HG02885 (cell line): ENCODE data around the gene PCBP3.
"Not testable (repeated sequence)": the region's sequence is repeated elsewhere in the genome, so short reads cannot be mapped to it uniquely, and the experiment has no call there.

Experiments used
- ATAC-seq: cut with Tn5 transposase; IDR thresholded peaks from one replicate; pipeline ENCODE4 v1.9.1; 2021; ENCODE audit warnings: mild to moderate bottlenecking; ENCODE audit not compliant: unreplicated experiment, poor library complexity

Gene PCBP3

DNA sequence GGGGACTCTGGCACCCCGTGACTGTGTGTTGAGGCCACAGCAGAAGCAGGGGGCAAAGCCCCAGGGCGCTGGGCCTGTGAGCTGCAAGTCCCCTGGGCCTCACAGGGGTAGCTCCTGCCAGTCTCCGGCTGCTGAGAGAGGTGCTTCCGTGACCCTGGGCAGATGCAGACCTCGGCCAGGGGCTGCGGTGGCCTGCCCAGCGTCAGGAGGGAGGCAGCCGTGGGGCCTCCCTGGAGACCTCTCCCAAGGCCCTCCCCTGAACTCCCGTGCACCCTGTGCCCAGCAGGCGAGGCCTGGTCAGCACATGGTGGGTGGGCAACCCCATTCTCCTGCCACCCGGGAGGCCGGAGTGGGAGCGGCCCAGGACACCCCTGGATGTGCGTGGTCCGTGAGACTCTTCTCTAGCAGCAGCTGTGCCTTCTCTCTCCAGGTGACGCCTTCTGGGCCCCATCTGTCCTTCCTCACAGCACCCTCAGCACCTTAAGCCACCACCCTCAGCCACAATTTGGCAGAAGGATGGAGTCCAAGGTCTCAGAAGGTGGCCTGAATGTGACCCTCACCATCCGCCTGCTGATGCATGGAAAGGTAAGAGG lies 252.3 kb downstream of the PCBP3 start:
- no peak for ATAC-seq

DNA sequence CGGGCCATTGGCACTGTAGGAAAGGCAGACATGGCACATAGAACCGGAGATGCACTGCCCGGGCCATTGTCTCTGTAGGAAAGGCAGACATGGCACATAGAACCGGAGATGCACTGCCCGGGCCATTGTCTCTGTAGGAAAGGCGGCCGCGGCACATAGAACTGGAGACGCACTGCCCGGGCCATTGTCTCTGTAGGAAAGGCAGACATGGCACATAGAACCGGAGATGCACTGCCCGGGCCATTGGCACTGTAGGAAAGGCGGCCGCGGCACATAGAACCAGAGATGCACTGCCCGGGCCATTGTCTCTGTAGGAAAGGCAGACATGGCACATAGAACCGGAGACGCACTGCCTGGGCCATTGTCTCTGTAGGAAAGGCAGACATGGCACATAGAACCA lies 252.9 kb downstream of the PCBP3 start:
- not testable (repeated sequence) for ATAC-seq

DNA sequence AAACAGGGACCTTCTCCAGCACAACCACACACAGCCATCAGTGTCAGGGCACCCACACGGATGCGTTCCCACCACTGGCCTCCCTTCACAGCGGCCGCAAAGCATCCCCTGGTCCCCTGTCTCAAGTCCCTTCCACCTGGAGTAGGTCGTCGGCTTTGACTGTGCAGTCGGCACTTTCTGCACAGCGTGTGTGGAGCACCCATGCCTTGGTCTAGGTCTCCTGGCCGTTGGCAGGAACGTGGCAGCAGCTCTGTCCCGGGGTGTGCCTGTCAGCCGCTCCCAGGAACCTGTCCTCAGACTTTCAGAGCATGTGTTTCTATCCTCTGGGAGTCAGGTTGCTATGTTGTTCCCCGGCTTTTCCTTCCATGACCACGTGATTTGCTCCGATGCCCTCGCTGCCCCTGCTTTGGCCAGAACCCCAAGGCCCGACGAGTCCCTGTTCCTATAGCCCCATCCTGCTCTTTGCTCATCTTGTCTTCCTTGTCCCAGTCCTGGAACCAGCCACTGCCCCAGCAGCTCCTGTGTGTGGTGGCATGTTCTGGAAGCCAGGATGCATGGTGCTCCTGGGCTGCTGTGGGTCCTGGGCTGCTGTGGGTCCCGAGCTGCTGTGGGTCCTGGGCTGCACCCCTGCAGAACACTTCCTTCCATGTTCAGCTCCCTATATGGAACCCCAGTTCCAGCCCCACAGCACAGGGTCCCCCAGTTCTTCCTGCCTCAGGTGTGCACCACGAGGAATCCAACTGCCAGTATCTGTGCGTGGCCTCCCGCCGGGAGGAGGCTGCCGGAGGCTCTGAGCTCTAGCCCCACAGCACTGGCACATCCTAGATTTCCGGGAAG lies 253.9 kb downstream of the PCBP3 start:
- ATAC-seq, result no peak

DNA sequence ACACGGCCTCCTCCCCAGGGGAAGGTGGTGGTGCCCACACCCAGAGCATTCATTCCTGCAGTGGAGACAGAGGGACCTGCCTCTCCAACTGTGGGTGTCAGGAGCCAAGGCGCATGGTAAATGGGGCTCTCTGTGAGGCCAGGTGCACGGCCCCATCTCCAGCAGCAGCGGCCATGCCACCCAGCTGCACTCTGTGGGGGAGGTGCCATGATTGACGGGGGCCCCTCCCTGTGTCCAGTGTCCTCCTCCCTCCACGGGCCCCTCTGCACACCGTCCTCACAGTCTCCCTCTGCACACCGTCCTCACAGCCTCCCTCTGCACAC lies 254.5 kb downstream of the PCBP3 start:
- ATAC-seq, result no peak

DNA sequence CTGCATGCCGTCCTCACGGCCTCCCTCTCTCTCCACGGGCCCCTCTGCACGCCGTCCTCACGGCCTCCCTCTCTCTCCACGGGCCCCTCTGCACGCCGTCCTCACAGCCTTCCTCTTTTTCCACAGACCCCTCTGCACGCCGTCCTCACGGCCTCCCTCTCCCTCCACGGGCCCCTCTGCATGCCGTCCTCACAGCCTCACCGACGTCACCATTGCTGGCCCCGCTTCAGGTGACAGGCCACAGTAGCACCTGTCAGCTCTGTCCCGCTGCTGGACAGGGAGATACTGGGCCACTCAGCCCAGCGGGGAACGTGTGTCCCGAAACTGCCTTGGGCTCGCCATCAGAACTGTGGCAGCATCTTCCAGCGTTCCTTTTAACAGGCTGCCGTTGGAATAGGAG lies 255.3 kb downstream of the PCBP3 start:
- no peak for ATAC-seq

DNA sequence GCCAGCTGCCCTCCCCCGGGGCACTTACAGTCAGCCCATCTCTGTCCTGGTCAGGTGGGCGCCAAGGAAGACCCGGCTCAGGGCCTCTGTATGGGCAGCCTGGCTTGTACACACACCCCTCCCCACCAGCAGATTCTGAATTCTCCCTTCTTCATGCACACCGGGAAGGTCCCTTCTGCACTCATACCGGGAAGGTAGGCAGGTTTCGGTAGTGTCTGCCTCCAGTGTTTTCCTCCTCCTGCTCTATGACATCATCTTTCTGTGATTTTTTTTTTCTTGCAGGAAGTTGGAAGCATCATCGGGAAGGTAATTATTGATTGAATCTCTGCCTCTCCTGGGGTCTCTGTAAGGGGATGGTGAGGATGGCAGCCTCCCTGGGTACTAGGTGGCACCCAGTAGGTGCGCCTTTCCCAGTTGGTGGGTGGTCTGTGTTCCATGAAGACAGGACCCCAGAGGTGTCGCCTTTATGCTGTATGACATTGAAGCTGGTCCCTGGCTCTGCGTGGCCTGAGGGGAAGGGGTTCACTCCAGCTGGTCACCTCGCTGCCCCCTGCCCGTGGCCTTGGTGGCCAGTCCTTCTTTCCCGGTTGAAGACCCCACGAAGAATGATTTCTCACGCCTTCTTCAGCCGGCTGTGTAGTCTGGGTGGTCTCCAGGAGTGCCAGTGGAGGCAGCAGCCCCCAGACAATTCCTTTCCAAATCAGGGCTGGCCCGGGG lies 255.9 kb downstream of the PCBP3 start:
- no peak for ATAC-seq

DNA sequence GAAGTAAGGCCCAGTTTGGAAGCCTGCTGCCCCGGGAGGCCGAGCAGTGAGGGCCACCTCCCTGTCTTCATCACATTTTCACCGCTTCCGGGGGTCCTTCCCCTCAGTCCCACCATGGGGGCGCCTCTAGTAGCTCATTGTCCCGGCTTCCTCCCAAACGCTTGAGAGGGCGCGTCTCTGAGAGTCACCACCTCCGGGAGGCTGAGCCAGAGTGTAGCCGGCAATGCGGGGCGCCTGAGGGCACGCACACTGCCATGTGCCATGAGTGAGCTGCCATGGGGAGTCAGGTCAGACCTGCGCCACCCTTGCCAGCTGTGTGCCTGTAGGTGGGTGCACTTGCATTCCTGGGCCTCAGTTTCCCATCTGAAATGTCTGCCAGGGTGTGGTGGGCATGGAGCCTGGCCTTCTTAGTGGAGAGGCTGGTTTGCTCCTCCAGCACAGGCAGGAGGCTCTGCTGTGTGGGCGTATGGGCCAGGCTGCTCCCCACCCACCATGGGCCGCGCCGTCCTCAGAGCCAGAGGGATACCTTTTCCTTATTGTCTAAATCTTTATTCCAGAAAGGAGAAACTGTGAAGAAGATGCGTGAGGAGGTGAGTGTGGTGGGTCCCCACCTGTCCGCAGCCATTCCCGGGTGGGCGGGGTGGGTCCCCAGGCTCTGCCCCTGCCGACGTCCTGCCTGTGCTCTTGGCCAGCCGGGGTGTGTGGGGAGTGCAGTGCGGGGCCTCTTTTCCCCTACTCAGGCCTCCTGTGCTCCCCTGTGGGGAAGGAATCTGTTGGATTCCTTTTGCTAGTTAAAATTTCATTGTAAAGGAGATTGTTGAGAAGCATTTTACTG lies 256.7 kb downstream of the PCBP3 start:
- no peak for ATAC-seq

DNA sequence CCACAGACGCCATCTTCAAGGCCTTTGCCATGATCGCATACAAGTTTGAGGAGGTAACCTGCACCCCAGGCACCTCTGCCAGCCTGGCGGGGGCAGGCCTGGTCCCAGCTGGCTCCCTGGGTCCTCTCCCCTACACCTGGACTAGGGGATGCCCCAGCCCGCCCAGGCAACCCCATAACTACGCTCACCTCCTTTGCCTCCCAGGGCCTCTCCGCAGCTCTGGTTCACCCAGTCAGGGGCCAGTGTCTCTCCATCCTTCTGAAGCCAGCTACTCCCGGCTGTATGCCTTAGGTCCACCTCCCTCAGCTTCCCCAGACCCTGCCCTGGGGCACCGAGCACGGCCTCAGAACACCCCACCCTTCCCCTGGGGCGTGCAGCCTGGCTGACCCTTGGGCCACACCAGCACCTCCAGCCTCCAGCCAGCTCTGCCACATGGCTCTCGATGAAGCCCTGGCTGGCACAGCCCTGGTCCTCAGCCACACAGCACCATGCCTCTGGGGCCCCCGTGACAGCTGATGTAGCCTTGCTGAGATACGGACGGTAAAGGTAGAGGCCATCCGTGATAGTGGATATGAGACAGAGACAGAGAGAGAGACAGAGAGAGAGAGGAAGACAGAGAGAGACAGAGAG lies 257.7 kb downstream of the PCBP3 start:
- no peak for ATAC-seq

DNA sequence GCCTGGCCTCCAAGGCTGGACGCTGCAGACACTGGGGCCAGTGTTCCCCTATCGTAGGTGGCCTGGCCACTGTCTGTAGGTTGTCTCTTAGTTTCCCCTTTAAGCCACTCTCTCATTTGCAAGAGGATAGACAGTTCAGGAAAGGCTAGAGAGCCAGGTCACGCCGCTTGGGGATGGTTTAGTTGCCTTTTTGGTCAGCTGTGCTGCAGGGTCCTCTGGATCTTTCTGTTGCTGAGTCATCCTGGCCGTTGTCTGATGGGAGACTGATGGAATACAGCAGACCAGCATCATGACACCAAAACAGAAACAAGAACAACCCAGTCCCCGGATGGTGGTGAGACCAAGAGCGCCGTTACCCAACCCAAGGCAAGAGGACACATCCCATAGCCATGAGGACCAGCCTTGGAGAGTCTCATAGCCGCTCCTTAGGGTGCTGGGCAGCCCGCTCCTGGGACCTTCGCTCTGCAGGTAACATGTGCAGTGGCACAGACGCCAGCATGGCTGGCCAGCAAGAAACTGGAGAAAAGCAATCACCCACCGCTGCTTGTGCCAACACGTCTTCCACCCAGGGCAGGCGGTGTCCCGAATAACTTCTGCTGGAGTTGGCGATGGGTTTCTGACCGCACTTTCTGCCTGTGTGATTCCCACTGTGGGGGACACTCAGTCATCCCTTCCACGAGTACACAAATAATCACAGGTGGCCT lies 258.9 kb downstream of the PCBP3 start:
- no peak for ATAC-seq

DNA sequence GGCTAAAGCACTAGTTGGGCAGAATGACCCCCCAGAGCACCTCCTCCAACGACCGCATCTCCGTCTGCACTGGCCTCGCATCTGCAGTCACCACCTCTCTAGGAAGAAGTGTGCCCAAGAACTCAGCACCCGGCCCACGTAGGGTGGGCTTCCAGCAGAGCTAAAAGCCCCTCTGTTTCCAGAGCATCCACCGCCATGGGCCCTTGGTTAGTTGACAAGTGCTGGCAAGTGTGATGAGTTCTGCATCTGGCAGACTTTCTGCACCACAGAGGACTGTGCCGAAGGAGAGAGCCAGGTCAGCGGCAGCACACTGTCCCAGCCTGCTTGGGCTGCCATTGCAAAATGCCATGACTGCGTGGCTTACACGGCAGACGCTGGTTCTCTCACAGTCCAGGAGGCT lies 261.7 kb downstream of the PCBP3 start:
- no peak for ATAC-seq

DNA sequence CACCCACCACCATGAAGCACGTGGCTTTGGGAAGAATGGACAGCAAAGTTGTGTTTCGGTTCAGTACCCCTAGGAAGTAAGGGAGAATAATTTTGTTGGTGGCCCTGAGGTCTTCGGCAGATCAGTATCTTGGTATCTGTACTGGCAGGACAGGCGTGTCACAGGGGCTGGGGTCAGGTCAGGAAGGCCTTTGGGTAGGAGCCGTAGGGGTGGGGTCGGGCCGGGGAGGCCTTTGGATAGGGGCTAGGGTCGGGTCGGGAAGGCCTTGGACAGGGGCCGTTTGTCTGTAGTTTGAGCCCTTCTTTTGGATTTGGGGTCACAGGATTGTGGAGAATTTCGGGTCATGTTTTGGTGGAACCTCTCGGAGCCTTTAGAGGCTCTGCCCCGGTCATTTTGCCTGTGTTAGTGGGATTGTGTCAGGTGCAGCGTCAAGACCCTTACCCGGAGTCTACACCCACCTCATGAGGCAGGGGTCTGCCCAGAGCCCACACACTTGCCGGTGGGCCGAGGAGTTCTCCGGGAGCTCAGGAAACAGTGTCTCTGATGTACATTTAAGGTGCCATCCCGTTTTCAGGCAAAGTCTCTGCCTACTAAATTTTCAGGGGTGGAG lies 262.8 kb downstream of the PCBP3 start:
- no peak for ATAC-seq

DNA sequence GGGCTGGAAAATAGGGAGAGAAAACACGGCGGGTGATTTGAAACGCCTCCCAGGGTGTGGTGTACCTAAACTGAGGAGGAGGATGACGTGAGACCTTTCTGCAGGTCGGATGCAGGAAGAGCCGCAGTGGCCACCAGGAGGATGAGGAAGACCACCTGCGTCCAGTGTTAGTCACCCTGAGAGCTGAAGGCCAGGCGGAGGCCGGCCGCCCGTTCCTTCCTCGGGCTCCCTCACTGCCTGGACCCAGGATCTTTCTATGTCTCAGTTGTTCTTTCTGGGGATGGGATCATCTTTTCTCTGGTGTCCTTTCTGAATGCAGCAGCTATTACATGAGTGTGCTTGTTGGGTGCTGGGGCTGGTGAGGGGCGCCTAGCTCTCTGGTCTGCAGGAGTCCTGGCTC lies 263.3 kb downstream of the PCBP3 start:
- ATAC-seq, result no peak

DNA sequence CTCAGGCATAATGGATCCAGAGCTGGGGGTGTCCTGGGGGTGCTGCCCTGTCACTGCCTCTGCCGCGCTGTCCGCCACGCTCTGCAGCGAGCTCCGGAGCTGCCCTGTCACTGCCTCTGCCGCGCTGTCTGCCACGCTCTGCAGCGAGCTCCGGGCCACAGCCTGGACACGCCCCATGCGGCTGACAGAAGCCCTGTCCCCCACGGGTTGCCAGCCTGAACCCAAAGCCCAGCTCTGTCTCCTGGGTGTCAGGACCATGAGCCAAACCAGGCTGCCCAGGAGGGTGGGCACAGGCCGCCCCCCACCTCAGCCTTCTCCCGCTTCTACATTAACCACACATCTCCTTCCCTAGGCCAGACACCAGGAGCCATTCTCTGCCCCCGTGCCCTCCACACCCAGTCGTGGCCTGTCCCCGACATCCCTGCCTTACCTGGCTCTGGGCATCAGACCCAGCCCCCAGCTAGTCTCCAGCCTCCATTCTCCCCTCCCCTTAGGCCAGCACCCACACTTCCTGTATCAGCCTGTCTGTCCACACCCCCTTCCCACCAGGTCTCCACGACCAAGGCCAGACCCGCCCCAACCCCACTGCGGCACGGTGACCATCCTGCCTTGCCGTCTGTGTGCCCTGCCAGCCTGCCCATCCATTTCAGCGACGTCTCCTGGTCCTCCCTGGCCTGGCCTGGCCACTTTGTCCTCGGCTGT lies 265.2 kb downstream of the PCBP3 start:
- no peak for ATAC-seq

DNA sequence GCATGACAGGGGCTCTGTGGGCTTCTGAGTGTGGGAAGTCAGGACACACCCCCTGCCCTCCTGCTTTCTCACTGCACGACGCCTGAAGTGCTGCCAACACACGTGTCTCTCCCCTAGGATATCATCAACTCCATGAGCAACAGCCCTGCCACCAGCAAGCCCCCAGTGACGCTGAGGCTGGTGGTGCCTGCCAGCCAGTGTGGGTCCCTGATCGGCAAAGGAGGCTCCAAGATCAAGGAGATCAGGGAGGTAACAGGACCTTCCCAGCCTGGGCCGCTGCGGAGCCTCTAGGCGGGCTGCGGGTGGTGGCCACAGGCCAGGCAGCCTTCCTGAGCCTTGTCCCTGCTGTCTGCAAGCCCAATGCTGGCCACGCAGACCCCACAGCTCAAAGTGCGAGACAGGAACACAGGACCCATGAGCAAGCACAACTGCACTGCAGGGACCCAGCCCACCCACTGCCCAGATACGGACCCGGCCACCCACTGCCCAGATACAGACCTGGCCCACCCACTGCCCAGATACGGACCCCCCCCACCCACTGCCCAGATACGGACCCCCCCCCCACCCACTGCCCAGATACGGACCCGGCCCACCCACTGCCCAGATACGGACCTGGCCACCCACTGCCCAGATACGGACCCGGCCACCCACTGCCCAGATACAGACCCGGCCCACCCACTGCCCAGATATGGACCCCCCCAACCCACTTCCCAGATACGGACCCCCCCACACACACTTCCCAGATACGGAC lies 265.9 kb downstream of the PCBP3 start:
- no peak for ATAC-seq

DNA sequence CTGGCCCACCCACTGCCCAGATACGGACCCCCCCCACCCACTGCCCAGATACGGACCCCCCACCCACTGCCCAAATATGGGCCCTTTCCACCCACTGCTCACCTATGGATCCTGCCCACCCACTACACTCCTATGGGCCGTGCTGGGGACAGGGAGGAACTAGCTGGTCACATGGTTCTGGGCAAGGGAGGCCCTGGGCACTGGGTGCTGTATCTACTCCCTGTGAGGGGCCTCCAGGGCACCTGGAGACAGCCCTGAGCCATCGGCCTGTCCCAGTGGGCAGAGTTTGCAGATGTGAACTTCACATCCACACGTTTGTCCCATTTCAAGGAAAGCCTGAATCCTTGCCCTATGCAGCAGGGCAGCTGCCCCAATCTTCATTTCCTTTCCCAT lies 266.6 kb downstream of the PCBP3 start:
- ATAC-seq, result no peak

DNA sequence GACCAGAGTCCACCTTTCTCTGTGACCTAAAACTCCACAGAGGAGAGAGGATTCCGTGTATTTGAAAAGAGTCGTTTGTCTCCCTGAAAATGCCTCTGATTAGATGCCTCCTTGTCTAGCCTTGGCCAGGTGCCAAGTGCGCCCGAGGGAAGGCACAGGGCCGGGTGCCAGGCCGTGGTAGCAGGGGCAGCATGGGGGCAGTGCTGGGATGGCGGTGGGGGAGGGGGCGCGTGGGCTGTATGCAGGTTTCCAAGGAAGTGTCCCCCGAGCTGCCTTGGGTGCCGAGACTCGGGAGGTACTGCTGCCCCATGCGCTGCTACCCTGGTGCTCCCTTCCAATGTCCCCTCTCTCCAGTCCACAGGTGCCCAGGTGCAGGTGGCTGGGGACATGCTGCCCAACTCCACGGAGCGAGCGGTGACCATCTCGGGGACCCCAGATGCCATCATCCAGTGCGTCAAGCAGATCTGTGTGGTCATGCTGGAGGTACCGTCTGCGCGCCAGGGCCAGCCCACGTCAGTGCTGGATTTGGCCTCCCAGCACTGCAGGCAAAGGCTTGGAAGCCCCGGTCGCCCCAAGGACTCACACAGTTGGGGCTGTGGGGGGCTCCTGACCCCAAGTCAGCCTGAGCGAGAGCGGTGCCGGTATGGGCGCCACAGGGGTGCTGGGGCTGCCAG lies 267.2 kb downstream of the PCBP3 start:
- no peak for ATAC-seq

DNA sequence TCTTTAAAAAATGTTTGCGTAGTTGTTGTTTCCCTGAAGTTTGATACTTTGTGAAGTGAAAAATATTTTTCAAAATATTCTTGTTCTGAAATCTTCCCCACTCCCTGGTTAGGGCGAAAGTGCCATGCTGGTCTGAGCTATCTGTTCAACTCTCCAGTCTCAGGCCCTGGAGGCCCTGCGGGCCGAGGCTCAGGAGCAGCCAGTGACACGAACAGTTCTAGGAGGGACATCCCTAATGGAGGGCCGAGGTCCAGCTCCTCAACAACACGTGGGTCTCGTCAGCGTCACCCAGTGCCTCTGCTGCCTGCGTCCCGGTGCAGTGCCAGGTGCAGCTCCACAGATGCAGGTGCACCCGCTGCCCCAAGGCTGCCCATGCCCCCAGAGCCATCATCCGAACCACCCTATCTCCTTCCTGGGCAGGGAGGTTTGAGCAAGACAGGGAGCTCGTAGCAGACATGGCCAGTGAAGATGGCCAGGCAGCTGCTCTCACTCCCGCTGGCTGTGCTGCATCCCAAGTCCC lies 268.3 kb downstream of the PCBP3 start:
- ATAC-seq, result no peak
